Measurements from ENCODE around the gene TNNC1. TPM values are rescaled to one million over a fixed set of nuclear protein-coding genes. Genes with fewer than 3 reads are reported as not detected.

The TNNC1 gene
- total and polyA plus RNA-seq, 2 of the 13 experiments (the other 11 are each of a cell fraction or from before 2014, with no cell fraction given) = 11.8 to 36.4 TPM

GRCh38 chr3:52444860-52445793 is 8.7 kb downstream of the TNNC1 start, which contains the start of gene SEMA3G (continued):
- TF ChIP-seq PBX2 (CRISPR knock-in tag; IDR thresholded peaks at IDR 0.05) (no peak), SMAD3 (CRISPR knock-in tag; IDR thresholded peaks at IDR 0.05) (no peak), ZNF747 (CRISPR knock-in tag; IDR thresholded peaks at IDR 0.05; ENCODE audit: borderline replicate concordance) (no peak), ZNF567 (CRISPR knock-in tag; IDR thresholded peaks at IDR 0.05; ENCODE audit: borderline replicate concordance) (0 out of 2 replicates have a peak, but pooled peaks have one; percentile 61), ZNF224 (CRISPR knock-in tag; IDR thresholded peaks at IDR 0.05) (no peak; the same call in 1 of the 2 replicates), HNF1B (CRISPR knock-in tag; IDR thresholded peaks at IDR 0.05) (no peak; the same call in none of the 2 replicates), POLR2A (IDR thresholded peaks at IDR 0.05; ENCODE audit: insufficient read depth in 1 of 2, low read depth in 2 of 2, low read length in 2 of 2) (peak in 1 of 2 experiments; percentile 88; a peak in 2 of 4 replicates), ZNF143 (CRISPR knock-in tag; IDR thresholded peaks at IDR 0.05) (no peak), ZNF225 (CRISPR knock-in tag; IDR thresholded peaks at IDR 0.05) (no peak), ZBTB40 (IDR thresholded peaks at IDR 0.05) (no peak), ZBTB40 (CRISPR knock-in tag; IDR thresholded peaks at IDR 0.05) (peak; percentile 9; the same call in 1 of the 2 replicates), ZNF713 (CRISPR knock-in tag; IDR thresholded peaks at IDR 0.05) (no peak), MAFF (IDR thresholded peaks at IDR 0.05; ENCODE audit: low read depth, low read length) (no peak)
- TF ChIP-seq, protein P1, sequence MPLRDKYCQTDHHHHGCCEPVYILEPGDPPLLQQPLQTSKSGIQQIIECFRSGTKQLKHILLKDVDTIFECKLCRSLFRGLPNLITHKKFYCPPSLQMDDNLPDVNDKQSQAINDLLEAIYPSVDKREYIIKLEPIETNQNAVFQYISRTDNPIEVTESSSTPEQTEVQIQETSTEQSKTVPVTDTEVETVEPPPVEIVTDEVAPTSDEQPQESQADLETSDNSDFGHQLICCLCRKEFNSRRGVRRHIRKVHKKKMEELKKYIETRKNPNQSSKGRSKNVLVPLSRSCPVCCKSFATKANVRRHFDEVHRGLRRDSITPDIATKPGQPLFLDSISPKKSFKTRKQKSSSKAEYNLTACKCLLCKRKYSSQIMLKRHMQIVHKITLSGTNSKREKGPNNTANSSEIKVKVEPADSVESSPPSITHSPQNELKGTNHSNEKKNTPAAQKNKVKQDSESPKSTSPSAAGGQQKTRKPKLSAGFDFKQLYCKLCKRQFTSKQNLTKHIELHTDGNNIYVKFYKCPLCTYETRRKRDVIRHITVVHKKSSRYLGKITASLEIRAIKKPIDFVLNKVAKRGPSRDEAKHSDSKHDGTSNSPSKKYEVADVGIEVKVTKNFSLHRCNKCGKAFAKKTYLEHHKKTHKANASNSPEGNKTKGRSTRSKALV (CRISPR knock-in tag; IDR thresholded peaks at IDR 0.05) = no peak
- TF ChIP-seq, protein P2, sequence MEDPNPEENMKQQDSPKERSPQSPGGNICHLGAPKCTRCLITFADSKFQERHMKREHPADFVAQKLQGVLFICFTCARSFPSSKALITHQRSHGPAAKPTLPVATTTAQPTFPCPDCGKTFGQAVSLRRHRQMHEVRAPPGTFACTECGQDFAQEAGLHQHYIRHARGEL (CRISPR knock-in tag; IDR thresholded peaks at IDR 0.05) = no peak

Measured in HepG2 (cell line).